Muscle of back (tissue), 11 donors: Measurements from ENCODE around the gene HUS1B. TPM values are rescaled to one million over a fixed set of nuclear protein-coding genes. Genes with fewer than 3 reads are reported as not detected.
"Not testable (repeated sequence)": the region's sequence is repeated elsewhere in the genome, so short reads cannot be mapped to it uniquely, and the experiment has no call there.

Experiments
- DNase-seq, 3 donors: peaks; one replicate each; pipeline versions ENCODE4 v3.0.0 to v3.0.0-alpha.2; 2013
- polyA plus RNA-seq, 10 donors: library from polyadenylated mRNA; unstranded; fragments of 120-200 nt; gene quantifications; one replicate each; pipeline ENCODE4 v1.2.1, GENCODE V29; 2013; ENCODE audit not compliant: insufficient read length in 10 of 10

The HUS1B gene
- polyA plus RNA-seq, 10 donors, result 0.12 to 0.34 (median 0.26) TPM; not detected in 5

DNA sequence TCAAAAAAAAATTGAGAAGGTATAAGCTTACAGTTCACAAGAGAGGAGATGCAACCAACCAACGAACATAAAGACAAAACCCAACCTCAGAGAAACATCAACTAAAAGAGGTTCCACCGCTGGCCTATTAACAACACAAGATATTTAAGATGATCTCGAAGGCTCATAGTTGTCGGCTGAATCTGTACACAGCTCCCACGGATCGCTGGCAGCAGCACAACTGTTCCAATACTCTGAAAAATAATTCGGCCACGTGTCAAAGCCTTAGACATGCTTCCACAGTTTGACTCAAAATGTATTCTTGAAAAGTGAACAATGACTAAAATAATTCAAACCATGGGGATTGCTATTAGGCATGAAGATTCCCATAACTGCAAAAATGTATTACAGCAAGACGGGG is 22.4 kb upstream of the HUS1B start:
- no peak for DNase-seq

DNA sequence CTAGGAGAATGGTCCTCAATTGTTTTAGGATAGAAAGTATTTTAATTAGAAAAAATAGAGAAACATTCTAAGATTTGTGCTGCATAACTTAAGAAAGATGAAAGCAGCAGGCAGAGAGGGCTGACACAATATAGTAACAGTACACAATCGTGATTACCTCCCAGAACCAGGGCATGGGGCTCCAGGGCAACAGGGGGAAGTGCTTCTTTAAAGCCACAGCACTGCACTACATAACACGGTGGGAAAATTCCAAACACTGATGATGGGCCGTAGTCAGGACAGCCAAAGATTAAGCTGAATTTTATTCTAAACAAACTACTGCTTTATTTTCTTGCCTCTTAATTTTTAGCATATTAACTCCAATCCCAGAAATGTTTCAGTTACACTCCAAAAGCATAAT is 21.6 kb upstream of the HUS1B start:
- DNase-seq, result no peak

DNA sequence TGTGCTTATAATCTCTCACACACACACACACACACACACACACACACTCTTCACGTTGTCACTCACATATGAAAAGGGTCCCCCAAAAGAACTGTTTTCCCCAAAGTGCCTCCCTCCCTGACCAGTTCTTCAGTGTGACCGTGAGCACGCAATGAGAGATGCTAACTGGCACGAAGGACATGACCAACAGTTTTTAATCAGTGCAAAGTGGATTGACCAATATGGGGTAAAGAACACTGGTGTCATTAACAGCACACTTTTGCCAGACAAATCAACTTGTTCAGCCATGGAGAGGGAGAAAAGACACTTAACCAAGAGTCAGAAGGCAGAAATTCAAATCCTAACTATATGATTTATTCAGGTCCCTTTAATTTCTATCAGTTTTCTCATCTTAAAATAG is 21.0 kb upstream of the HUS1B start:
- DNase-seq, result no peak

DNA sequence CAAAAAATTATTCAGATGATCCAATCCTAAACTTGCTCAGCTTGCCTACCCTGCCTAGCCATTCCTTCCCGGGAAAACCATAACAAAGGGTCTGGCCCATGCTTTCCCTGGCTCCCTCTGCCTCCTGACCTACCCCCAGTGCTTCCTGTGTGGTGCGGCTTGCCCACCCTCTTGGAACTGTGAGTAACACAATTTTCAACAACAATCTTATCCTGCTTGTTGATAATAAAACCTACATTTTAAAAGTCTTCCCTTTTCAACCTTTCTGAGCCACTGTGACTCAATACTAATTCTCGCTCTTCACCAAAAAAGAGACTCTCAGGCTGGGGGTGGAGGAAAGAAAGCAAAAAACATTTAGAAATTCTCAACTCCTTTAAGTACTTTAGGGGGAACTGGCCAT is 18.1 kb upstream of the HUS1B start:
- DNase-seq, result no peak

GRCh38 chr6:674406-674805 is 17.5 kb upstream of the HUS1B start:
- DNase-seq, result no peak

- no peak for DNase-seq
Observed at GRCh38 chr6:667253-667927, 10.5 kb upstream of the HUS1B start.

DNA sequence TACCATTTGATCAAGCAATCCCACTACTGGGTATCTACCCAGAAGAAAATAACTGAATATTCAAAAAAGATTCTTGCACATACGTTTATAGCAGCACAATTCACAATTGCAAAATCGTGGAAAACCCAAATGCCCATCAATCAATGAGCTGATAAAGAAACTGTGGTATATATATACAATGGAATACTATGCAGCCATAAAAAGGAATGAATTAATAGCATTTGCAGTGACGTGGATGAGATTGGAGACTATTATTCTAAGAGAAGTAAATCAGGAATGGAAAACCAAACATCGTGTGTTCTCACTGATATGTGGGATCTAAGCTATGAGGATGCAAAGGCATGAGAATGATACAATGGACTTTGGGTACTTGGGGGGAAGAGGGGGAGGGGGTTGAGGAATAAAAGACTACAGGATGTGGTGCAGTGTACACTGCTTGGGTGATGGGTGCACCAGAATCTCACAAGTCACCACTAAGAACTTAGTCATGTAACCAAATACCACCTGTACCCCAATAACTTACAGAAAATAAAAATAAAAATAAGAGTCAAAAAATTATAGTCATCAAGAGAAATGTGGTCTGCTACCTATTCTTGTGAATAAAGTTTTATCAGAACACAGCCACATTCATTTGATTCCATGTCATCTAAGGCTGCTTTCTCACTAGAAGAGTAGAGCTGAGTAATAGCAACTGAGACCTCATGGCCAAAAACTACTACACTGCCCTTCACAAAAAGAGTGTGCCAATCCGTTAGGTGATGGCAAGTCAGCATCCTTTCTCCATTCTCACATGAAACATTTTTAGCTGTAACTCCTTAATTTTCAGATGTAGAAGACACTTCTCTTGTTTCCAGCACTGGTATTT is 8.7 kb upstream of the HUS1B start:
- no peak for DNase-seq

DNA sequence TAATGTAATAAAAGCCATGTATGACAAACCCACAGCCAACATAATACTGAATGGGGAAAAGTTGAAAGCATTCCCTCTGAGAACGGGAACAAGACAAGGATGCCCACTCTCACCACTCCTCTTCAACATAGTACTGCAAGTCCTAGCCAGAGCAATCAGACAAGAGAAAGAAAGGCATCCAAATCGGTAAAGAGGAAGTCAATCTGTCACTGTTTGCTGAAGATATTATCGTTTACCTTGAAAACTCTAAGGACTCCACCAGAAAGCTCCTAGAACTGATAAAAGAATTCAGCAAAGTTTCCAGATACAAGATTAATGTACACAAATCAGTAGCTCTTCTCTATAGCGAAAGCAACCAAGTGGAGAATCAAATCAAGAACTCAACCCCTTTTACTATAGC is 6.9 kb upstream of the HUS1B start:
- not testable (repeated sequence) for DNase-seq

DNA sequence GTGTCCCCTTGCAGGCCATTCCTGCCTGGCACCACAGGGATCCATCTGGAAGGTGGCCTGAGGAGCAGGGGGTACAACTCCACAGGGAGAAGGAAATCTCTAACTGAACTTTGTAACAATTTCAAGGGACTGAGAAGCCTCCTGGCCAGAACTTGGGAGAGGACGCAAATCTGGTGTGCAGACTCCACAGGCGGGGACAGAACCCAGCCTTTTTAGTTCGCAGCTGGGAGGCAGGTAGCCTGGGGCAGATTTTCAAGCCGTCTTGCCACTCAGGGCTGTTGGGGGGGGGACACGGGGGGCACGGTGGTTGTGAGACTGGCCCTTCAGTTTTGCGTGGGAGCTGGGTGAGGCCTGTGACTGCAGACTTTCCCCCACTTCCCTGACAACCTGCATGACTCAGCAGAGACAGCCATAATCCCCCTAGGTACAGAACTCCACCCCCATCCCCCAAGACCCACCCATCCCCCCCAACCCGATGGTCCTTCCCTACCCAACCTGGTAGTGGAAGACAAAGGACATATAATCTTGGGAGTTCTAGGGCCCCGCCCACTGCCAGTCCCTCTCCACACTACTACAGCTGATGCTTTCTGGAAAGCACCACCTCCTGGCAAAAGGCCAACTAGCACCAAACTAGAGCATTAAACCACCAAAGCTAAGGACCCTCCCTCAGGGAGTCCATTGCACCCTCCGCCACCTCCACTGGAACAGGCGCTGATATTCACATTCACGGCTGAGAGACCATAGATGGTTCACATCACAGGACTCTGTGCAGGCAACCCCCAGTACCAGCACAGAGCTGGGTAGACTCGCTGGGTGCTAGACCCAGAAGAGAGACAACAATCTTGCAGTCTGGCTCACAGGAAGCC is 3.0 kb upstream of the HUS1B start:
- DNase-seq, result no peak

GRCh38 chr6:658244-658643 is 1.3 kb upstream of the HUS1B start:
- DNase-seq, result peak in 1 of 3 donors; percentile 59

DNA sequence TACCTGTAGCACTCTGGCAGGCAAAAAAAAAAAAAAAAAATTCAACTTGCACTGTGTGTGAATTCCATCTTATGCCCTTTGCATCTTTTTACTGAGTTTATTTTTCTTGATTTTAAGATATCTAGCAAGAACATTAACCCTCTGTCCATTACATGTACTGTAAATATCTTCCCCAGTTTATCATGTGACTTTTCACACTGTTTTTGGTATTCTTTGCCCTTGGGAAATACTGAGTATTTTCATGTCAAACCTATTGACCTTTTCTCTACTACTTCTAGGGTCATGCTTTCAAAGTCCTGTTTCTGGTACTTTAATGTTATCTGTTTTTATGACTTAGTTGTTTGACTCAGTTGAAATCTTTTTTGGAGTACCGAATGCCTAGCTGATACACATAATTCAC is 843 bp upstream of the HUS1B start:
- no peak for DNase-seq

GRCh38 chr6:654136-654535 is 2.8 kb downstream of the HUS1B start:
- DNase-seq, result no peak

DNA sequence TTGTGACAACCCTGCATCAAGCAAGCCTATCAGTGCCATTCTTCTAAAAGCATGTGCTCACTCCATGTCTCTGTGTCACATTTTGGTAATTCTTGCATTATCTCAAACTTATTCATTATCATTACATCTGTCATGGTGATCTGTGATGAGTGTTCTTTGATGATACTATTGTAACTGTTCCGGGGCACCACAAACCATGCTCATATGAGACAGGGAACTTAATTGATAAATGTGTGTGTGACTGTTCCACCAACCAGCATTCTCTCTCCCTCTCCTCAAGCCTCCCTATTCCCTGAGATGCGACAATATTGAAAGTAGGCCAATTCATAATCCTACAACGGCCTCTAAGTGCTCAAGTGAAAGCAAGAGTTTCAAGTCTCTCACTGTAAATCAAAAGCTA is 4.0 kb downstream of the HUS1B start:
- no peak for DNase-seq

- no peak for DNase-seq
Observed at GRCh38 chr6:650098-650497, 6.8 kb downstream of the HUS1B start.

- no peak for DNase-seq
Observed at GRCh38 chr6:642805-643204, 14.1 kb downstream of the HUS1B start.

GRCh38 chr6:641225-641985 is 15.5 kb downstream of the HUS1B start:
- no peak for DNase-seq

DNA sequence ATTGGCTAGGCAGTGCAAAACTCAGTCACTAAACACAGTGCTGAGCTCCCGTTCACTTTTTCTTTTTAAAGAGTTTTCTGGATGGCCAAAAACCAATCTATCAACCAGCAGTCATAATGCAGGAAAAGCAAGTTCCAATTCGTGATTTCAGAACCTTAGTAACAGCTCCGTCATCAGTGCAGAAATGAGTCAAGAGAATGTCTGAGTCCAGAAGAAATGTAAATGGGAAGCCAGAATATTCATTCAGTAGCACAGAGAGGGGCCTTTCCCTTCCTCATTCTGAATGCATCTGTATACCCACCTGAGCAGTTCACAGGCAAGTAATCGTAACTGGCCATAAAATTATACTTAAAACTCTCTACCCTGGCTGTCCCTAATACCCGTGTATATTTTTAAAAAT is 20.4 kb downstream of the HUS1B start:
- DNase-seq, result no peak

DNA sequence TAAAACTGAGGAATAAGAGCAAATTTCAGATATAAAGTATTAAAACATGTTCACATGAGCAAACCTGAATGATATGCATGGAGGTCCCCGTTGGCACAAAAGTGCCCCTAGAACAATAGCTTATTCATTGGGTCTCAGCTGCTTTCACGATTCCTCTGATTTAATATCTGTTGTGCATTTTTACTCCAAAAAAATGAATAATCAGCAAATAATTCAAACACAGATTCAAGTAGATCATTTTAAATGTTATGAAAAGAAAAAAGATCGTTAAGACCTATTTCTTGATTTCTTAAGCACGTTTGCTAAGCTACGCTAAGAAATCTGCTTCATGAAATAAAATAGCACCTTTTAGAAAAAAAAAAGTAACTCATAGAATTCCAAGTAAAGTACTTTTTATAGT is 21.7 kb downstream of the HUS1B start:
- DNase-seq, result no peak

- no peak for DNase-seq
Observed at GRCh38 chr6:633611-634010, 23.3 kb downstream of the HUS1B start.

DNA sequence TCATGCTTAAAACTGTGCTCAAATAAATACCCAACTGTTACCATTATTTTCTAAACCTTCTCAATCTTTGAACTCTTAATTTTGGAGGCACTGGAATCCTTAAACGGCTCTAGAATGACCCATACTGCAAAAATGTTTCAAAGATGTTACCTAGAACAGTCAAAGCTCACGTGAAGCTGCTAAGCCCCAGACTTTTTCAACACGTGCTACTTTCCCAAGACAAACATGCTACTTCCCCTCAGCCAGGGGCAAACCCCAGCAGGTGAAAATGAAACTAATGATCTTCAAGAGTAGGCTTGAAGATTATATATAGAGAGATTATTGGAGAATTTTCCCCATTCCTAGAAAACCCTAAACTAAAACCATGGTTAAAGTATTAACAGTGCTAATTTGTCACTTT is 28.1 kb downstream of the HUS1B start:
- DNase-seq, result no peak

DNA sequence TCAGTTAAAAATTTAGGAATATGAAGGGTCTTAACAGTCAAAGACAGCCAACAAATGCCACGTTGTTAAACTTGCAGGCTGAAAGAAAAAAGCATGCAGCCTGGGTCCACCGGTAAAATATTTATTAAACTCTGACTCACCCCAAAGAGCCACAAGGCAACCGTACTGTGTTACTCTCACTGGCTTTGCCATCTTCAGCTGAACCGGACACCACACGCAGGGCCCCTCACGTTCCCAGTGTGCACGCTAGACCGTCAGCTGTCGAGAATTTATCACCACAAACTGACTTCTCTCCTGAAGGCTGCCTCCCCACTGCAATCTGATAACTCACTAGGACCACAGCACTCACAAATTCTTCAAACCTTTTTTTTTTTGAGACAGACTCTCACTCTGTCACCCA is 30.7 kb downstream of the HUS1B start:
- DNase-seq, result peak; percentile 19 to 42 (median 31)

DNA sequence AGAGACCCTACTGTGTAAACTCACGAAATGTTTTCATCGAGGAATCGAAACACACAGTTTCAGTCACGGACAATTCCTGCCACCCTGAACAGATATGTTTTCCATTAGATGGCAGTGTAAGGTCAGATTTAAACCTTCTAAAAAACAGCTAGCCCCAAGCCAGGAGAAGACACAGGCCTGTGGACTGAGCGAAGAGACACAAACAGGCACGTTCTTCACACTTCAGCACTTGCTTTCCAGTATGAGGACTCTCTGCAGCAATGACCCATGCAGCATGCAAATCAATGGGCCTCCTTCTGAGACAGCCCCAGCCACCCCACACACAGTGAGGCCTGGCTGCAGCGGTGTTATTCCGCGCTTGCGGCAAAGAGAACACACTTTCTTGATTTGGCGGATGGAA is 31.9 kb downstream of the HUS1B start:
- DNase-seq, result peak; percentile 15 to 32 (median 22)
